Measurements from ENCODE around the gene DCBLD1. TPM values are rescaled to one million over a fixed set of nuclear protein-coding genes. Genes with fewer than 3 reads are reported as not detected.

The DCBLD1 gene
- total RNA-seq, 3 donors from 2014 or later (not counting 1 experiment from before 2014, with no cell fraction given): 8.4 to 16.1 (median 13.0) TPM

GRCh38 chr6:117456998-117457397 lies 25.5 kb upstream of the DCBLD1 start:
- H3K4me1 ChIP-seq (ENCODE audit: control insufficient read depth, insufficient read depth, low read length): no peaks in the 10 kb centered on the region
- ATAC-seq (no peak), DNase-seq (no peak)
- no peak for TF ChIP-seq CTCF (IDR thresholded peaks at IDR 0.05)
- H3K27me3 Mint-ChIP-seq (ENCODE audit: low read depth in 2 of 2): no peaks in the 10 kb centered on the region
- no peak overlapping the region for H3K4me3 Mint-ChIP-seq
- no peak overlapping the region for H3K27ac ChIP-seq (ENCODE audit: low read length)
- no peaks in the 10 kb centered on the region for H3K27me3 ChIP-seq (ENCODE audit: control insufficient read depth, insufficient read depth, low read length)
- H3K4me1 Mint-ChIP-seq: peaks cover 0 to 10% of the 10 kb centered on the region in 2 donors
- H3K4me3 ChIP-seq (ENCODE audit: low read length): no peak overlapping the region
- intact Hi-C loops (cut with micrococcal nuclease): no loop called here
- no peaks in the 10 kb centered on the region for H3K36me3 ChIP-seq (ENCODE audit: control insufficient read depth, insufficient read depth, low read length)
- H3K27ac Mint-ChIP-seq: no peak overlapping the region
- H3K36me3 Mint-ChIP-seq: no peaks in the 10 kb centered on the region
- no CpG with 5 or more reads among the region's 5 CpGs for WGBS (ENCODE audit: insufficient coverage)
- no peaks in the 10 kb centered on the region for H3K9me3 Mint-ChIP-seq
- H3K9me3 ChIP-seq (ENCODE audit: control insufficient read depth, insufficient read depth, low read length): no peaks in the 10 kb centered on the region

- no peak for TF ChIP-seq CTCF (IDR thresholded peaks at IDR 0.05)
- Mint-ChIP-seq H3K27me3 (ENCODE audit: low read depth in 2 of 2) (no peaks in the 10 kb centered on the region), H3K4me1 (peaks cover 12 to 21% of the 10 kb centered on the region in 2 donors), H3K36me3 (no peaks in the 10 kb centered on the region), H3K9me3 (no peaks in the 10 kb centered on the region), H3K4me3 (no peak overlapping the region), H3K27ac (peak overlapping the region; percentile 27 to 55)
- Histone ChIP-seq H3K9me3 (ENCODE audit: control insufficient read depth, insufficient read depth, low read length) (no peaks in the 10 kb centered on the region), H3K27me3 (ENCODE audit: control insufficient read depth, insufficient read depth, low read length) (no peaks in the 10 kb centered on the region), H3K27ac (ENCODE audit: low read length) (no peak overlapping the region), H3K4me1 (ENCODE audit: control insufficient read depth, insufficient read depth, low read length) (no peaks in the 10 kb centered on the region), H3K36me3 (ENCODE audit: control insufficient read depth, insufficient read depth, low read length) (no peaks in the 10 kb centered on the region), H3K4me3 (ENCODE audit: low read length) (no peak overlapping the region)
- intact Hi-C loops (cut with micrococcal nuclease): no loop called here
- WGBS (ENCODE audit: insufficient coverage): 100% methylated on average over 1 of the region's 2 CpGs
- DNase-seq (no peak), ATAC-seq (peak in 2 of 3 donors; percentile 30 to 55)
Measured at GRCh38 chr6:117459204-117459944, 23.1 kb upstream of the DCBLD1 start.

- DNase-seq (no peak), ATAC-seq (peak; percentile 48 to 80 (median 69))
- H3K27me3 Mint-ChIP-seq (ENCODE audit: low read depth in 2 of 2): no peaks in the 10 kb centered on the region
- 98% methylated on average over 2 of the region's 4 CpGs for WGBS (ENCODE audit: insufficient coverage)
- H3K27ac ChIP-seq (ENCODE audit: low read length): no peak overlapping the region
- peaks cover 3% of the 10 kb centered on the region for H3K4me1 ChIP-seq (ENCODE audit: control insufficient read depth, insufficient read depth, low read length)
- H3K4me3 Mint-ChIP-seq: peak overlapping the region; percentile 61
- peaks cover 55 to 60% of the 10 kb centered on the region in 2 donors for H3K4me1 Mint-ChIP-seq
- no peak overlapping the region for H3K4me3 ChIP-seq (ENCODE audit: low read length)
- intact Hi-C loops (cut with micrococcal nuclease): loop anchor here (2.0 to 5.0 kb wide), 2 partner anchors 17 to 138 kb away; partner anchors contain the start of gene GOPC
- H3K36me3 ChIP-seq (ENCODE audit: control insufficient read depth, insufficient read depth, low read length): no peaks in the 10 kb centered on the region
- peak overlapping the region; percentile 60 to 81 for H3K27ac Mint-ChIP-seq
- H3K9me3 ChIP-seq (ENCODE audit: control insufficient read depth, insufficient read depth, low read length): no peaks in the 10 kb centered on the region
- no peaks in the 10 kb centered on the region for H3K36me3 Mint-ChIP-seq
- no peaks in the 10 kb centered on the region for H3K27me3 ChIP-seq (ENCODE audit: control insufficient read depth, insufficient read depth, low read length)
- no peaks in the 10 kb centered on the region for H3K9me3 Mint-ChIP-seq
- TF ChIP-seq CTCF (IDR thresholded peaks at IDR 0.05): no peak
Measured at GRCh38 chr6:117463762-117464665, 18.5 kb upstream of the DCBLD1 start.
